HepG2 (cell line): Measurements from ENCODE around the gene ZNF644. TPM values are rescaled to one million over a fixed set of nuclear protein-coding genes. Genes with fewer than 3 reads are reported as not detected.

Experiments
- ATAC-seq: fragments of 200-7000 bp; cut with Tn5 transposase; 3 replicates; pipeline ENCODE4 v1.9.1; 2020; ENCODE audit warnings: mild to moderate bottlenecking, moderate library complexity
- BruUV-seq: library from RNA; stranded (reverse); fragments of 400-500 nt; replicated peaks from 2 replicates; lab custom pipeline; 2021; lab: Mats Ljungman, UMichigan
- CTCF ChIA-PET: fragments of 300-600 bp; formaldehyde crosslinking; extraction: SDS; loops from one replicate; lab custom pipeline; 2021; ENCODE audit warnings: low total read pairs, inconsistent platforms, low intra/inter-chr PET ratio; lab: Yijun Ruan, JAX
- POLR2A ChIA-PET: fragments of 350-600 bp; sonication (Branson Sonifier 250); formaldehyde crosslinking; loops from one replicate; lab custom pipeline; 2020; ENCODE audit warnings: antibody characterized with exemption, inconsistent platforms; lab: Yijun Ruan, JAX
- DNase-seq: peaks from one replicate; pipeline ENCODE4 v3.0.0-alpha.2; 2015; ENCODE audit warnings: low spot score
- FAIRE-seq: peaks from 3 replicates; lab custom pipeline; 2011; peaks lifted over from hg19 to GRCh38; lab: Jason Lieb, UNC
- H2AFZ ChIP-seq: one replicate; pipeline ENCODE4 v1.6.1; 2011; ENCODE audit warnings: low read length, inconsistent platforms
- H3K27ac ChIP-seq: fragments of 300-600 bp; 3 replicates; pipeline ENCODE4 v1.8.0; 2011; ENCODE audit warnings: mixed run types, mild to moderate bottlenecking, mixed read lengths, low read length, inconsistent platforms; ENCODE audit not compliant: insufficient read depth; ENCODE audit errors: extremely low read length
- H3K27me3 ChIP-seq, 2 experiments: fragments of 200-600 bp in 1 of 2; 2 replicates in 1 of 2; 3 replicates in 1 of 2; pipeline versions ENCODE4 v1.6.0 to v1.8.0; 2011; ENCODE audit warnings: low read length in 2 of 2, mild to moderate bottlenecking in 2 of 2, moderate library complexity in 2 of 2, inconsistent platforms in 1 of 2; ENCODE audit not compliant: insufficient read depth in 2 of 2, control insufficient read depth in 1 of 2
- H3K36me3 ChIP-seq, 2 experiments: fragments of 200-600 bp in 1 of 2; replicated peaks in 1 of 2; 2 replicates in 1 of 2; 3 replicates in 1 of 2; pipeline versions ENCODE4 v1.5.1 to v1.8.0; 2011; ENCODE audit warnings: low read length in 2 of 2, inconsistent platforms in 1 of 2; ENCODE audit not compliant: insufficient read depth in 2 of 2, control insufficient read depth in 1 of 2
- H3K4me1 ChIP-seq: 2 replicates; pipeline ENCODE4 v1.5.1; 2012; ENCODE audit warnings: low read length, inconsistent platforms; ENCODE audit not compliant: insufficient read depth
- H3K4me2 ChIP-seq: 2 replicates; pipeline ENCODE4 v1.6.0; 2011; ENCODE audit warnings: low read depth, low read length, inconsistent platforms
- H3K4me3 ChIP-seq, 3 experiments: fragments of 200-600 bp in 1 of 3; sonication (generic), shearing (Covaris generic) in 1 of 3; replicated peaks in 1 of 3; 2 replicates each; pipeline ENCODE4 v1.5.1; 2011 to 2016; ENCODE audit warnings: low read length in 3 of 3, inconsistent platforms in 2 of 3, low read depth in 2 of 3, mild to moderate bottlenecking in 2 of 3, control low read depth in 1 of 3, mixed read lengths in 1 of 3; ENCODE audit not compliant: insufficient read depth in 1 of 3
- H3K79me2 ChIP-seq: one replicate; pipeline ENCODE4 v1.6.1; 2011; ENCODE audit warnings: low read length, inconsistent platforms; ENCODE audit not compliant: insufficient read depth
- H3K9ac ChIP-seq: 2 replicates; pipeline ENCODE4 v1.6.0; 2011; ENCODE audit warnings: mild to moderate bottlenecking, low read depth, low read length, inconsistent platforms; ENCODE audit not compliant: insufficient read depth
- H3K9me3 ChIP-seq: 2 replicates; pipeline ENCODE4 v1.5.1; 2012; ENCODE audit warnings: mild to moderate bottlenecking, low read length
- H4K20me1 ChIP-seq: 2 replicates; pipeline ENCODE4 v1.6.0; 2011; ENCODE audit warnings: inconsistent platforms, mild to moderate bottlenecking, low read length, moderate library complexity; ENCODE audit not compliant: insufficient read depth
- ATF7 ChIP-seq, 2 experiments: fragments of 450-650 bp in 1 of 2; sonication (generic) in 1 of 2; formaldehyde crosslinking in 1 of 2; IDR thresholded peaks; 2 replicates each; pipeline versions ENCODE4 v1.4.0 to v1.6.1; 2016 to 2020; ENCODE audit warnings: antibody characterized with exemption in 1 of 2, mild to moderate bottlenecking in 1 of 2, missing genetic modification reagents in 1 of 2
- CENPT ChIP-seq: sonication (generic); formaldehyde crosslinking; IDR thresholded peaks from 2 replicates; pipeline ENCODE4 v1.8.0; 2022; ENCODE audit warnings: low read depth, mild to moderate bottlenecking, moderate library complexity, missing genetic modification reagents
- DNMT3B ChIP-seq: conservative IDR thresholded peaks from 2 replicates; pipeline ENCODE4 v1.6.1; 2016; ENCODE audit warnings: missing biosample characterization, control low read depth
- GATAD2A ChIP-seq: IDR thresholded peaks from 2 replicates; pipeline ENCODE4 v1.6.1; 2016
- KMT2A ChIP-seq: sonication (generic); formaldehyde crosslinking; IDR thresholded peaks from 2 replicates; pipeline ENCODE4 v1.4.0; 2020; ENCODE audit warnings: missing genetic modification reagents
- NFIC ChIP-seq: IDR thresholded peaks from 2 replicates; pipeline ENCODE4 v1.6.1; 2012; ENCODE audit warnings: mild to moderate bottlenecking, low read length, inconsistent platforms
- NR0B2 ChIP-seq: sonication (generic); formaldehyde crosslinking; IDR thresholded peaks from 2 replicates; pipeline ENCODE4 v1.4.0; 2020; ENCODE audit warnings: mild to moderate bottlenecking, missing genetic modification reagents
- NR2C2 ChIP-seq: sonication (generic); formaldehyde crosslinking; IDR thresholded peaks from 2 replicates; pipeline ENCODE4 v1.4.0; 2020; ENCODE audit warnings: missing genetic modification reagents, mild to moderate bottlenecking, moderate library complexity, borderline replicate concordance
- NRL ChIP-seq: sonication (generic); formaldehyde crosslinking; IDR thresholded peaks from 2 replicates; pipeline ENCODE4 v1.5.0; 2020; ENCODE audit warnings: missing genetic modification reagents, mild to moderate bottlenecking, moderate library complexity, borderline replicate concordance
- PHF8 ChIP-seq: sonication (generic); formaldehyde crosslinking; IDR thresholded peaks from 2 replicates; pipeline ENCODE4 v1.5.0; 2020; ENCODE audit warnings: missing genetic modification reagents
- SETDB1 ChIP-seq: sonication (generic); formaldehyde crosslinking; IDR thresholded peaks from 2 replicates; pipeline ENCODE4 v1.5.1; 2020; ENCODE audit warnings: missing genetic modification reagents, mild to moderate bottlenecking, borderline replicate concordance
- TAF1 ChIP-seq: sonication (generic); formaldehyde crosslinking; IDR thresholded peaks from 2 replicates; pipeline ENCODE4 v1.4.0; 2020; ENCODE audit warnings: missing genetic modification reagents
- ZNF138 ChIP-seq: sonication (generic); formaldehyde crosslinking; IDR thresholded peaks from 2 replicates; pipeline ENCODE4 v1.5.0; 2020; ENCODE audit warnings: mild to moderate bottlenecking, low read depth, missing genetic modification reagents
- ZNF230 ChIP-seq: sonication (generic); formaldehyde crosslinking; IDR thresholded peaks from 2 replicates; pipeline ENCODE4 v1.4.0; 2020; ENCODE audit warnings: mild to moderate bottlenecking, missing genetic modification reagents
- ZNF33B ChIP-seq: sonication (generic); formaldehyde crosslinking; IDR thresholded peaks from 2 replicates; pipeline ENCODE4 v1.5.1; 2020; ENCODE audit warnings: mild to moderate bottlenecking, missing genetic modification reagents
- ZNF468 ChIP-seq: sonication (generic); formaldehyde crosslinking; IDR thresholded peaks from 2 replicates; pipeline ENCODE4 v1.8.0; 2022; ENCODE audit warnings: mild to moderate bottlenecking, moderate library complexity, missing genetic modification reagents
- ZNF678 ChIP-seq: sonication (generic); formaldehyde crosslinking; IDR thresholded peaks from 2 replicates; pipeline ENCODE4 v1.4.0; 2020; ENCODE audit warnings: mild to moderate bottlenecking, missing genetic modification reagents
- ZNF724P ChIP-seq: sonication (generic); formaldehyde crosslinking; IDR thresholded peaks from 2 replicates; pipeline ENCODE4 v1.8.0; 2022; ENCODE audit warnings: missing genetic modification reagents, borderline replicate concordance
- WGBS: methylation state at CpG from one replicate; pipeline ENCODE4 v1.1.6; 2017; ENCODE audit warnings: low lambda C conversion rate; 5-methylcytosine and 5-hydroxymethylcytosine counted together
- in situ Hi-C: cut with HindIII; loops from 2 replicates; pipeline ENCODE4 v1.10.0; 2017; ENCODE audit warnings: low pct_unique_long_range_greater_than_20kb; ENCODE audit not compliant: extremely low pct_ligation_motif_present
- intact Hi-C: fragments of 100-400 bp; cut with micrococcal nuclease; formaldehyde crosslinking; loops from one replicate; pipeline ENCODE4 v1.10.0; 2022; ENCODE audit not compliant: unreplicated experiment
- polyA plus RNA-seq, 8 experiments: library from polyadenylated mRNA; depleted of rRNA in 3 of 8; stranded (reverse) in 7 of 8; unstranded in 1 of 8; fragments of >200 nt; fragmentation: Illumina TruSeq in 4 of 8; extraction: Trizol in 4 of 8; gene quantifications; 2 replicates each; pipeline versions ENCODE4 v1.2.1 to v1.2.3, GENCODE V29; 2011 to 2016; ENCODE audit warnings: low read depth in 4 of 8, missing spikeins in 1 of 8, mixed read lengths in 1 of 8; ENCODE audit not compliant: insufficient read depth in 1 of 8
- total RNA-seq, 5 experiments: library from RNA; depleted of rRNA; stranded (reverse); fragments of >200 nt; fragmentation: Illumina TruSeq; extraction: Trizol; gene quantifications; 2 replicates each; pipeline ENCODE4 v1.2.3, GENCODE V29; 2016; ENCODE audit warnings: low read depth in 1 of 5
- TF ChIP-seq, protein P1 (sequence below): sonication (generic); formaldehyde crosslinking; IDR thresholded peaks from 2 replicates; pipeline ENCODE4 v1.5.1; 2020; ENCODE audit warnings: missing genetic modification reagents, mild to moderate bottlenecking, borderline replicate concordance

Gene ZNF644
- total and polyA plus RNA-seq, 2 of the 13 experiments (the other 11 are each of a cell fraction or from before 2014, with no cell fraction given): 17.7 to 51.7 TPM

DNA sequence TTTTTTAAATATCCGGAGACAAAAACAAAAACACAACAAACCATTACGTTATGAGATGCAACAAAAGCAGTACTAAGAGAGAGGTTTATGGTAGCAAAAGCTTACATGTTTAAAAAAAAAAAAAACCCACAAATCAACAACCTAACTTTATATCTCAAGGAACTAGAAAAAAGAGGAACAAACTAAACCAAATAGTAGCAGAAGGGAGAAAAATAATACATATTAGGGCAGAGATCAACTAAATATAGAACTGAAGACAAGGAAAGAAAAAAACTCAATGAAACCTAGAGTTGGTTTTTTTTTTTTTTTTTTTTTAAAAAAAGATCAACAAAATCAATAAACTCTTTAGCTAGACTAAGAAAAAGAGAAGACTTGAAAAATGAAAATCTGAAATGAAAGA is 34.9 kb downstream of the ZNF644 start:
- Histone ChIP-seq H3K27ac (no peak overlapping the region), H3K9ac (no peak overlapping the region), H3K36me3 (peaks cover 2 to 13% of the 10 kb centered on the region in 2 experiments; a peak in 4 of 5 replicates), H3K79me2 (peaks cover 97% of the 10 kb centered on the region), H3K4me2 (no peak overlapping the region), H3K4me3 (no peak overlapping the region), H3K27me3 (no peaks in the 10 kb centered on the region), H3K9me3 (peaks cover 23% of the 10 kb centered on the region; the same call in 1 of the 2 replicates), H2AFZ (no peak overlapping the region), H3K4me1 (no peaks in the 10 kb centered on the region), H4K20me1 (peaks cover 70% of the 10 kb centered on the region)
- no TSS peak for BruUV-seq
- in situ Hi-C loops: no loop called here
- no peak for DNase-seq
- intact Hi-C loops: no loop called here
- TF ChIP-seq NFIC: no peak
- no peak for ATAC-seq
- ChIA-PET POLR2A (no interaction called here), CTCF (no interaction called here)
- FAIRE-seq: no peak
- 97% methylated on average over 2 of the region's 2 CpGs for WGBS

DNA sequence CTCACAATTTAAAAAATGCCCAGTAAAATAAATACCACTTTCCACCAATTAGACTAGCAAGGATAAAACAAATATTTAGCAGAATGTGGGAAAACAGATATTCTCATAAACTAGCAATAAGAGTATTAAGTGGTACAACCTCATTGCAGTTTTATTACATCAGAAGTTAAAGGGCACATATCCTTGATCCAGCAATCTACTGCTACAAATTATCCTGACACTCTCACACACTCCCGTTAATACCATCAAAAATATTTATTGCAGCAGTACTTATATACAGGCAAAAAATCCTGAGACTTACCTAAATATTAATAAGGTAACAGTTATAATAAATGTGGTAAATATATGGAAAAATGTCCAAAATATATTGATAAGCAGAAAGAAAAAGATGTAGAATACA is 44.3 kb downstream of the ZNF644 start:
- ChIA-PET CTCF (no interaction called here), POLR2A (no interaction called here)
- Histone ChIP-seq H3K9ac (no peak overlapping the region), H3K4me3 (no peak overlapping the region), H3K36me3 (peaks cover under 1 to 15% of the 10 kb centered on the region in 2 experiments; a peak in 3 of 5 replicates), H3K4me1 (peaks cover 7% of the 10 kb centered on the region), H3K79me2 (peaks cover 32% of the 10 kb centered on the region), H4K20me1 (peaks cover 12% of the 10 kb centered on the region), H2AFZ (no peak overlapping the region), H3K27ac (no peak overlapping the region), H3K27me3 (no peaks in the 10 kb centered on the region), H3K4me2 (no peak overlapping the region), H3K9me3 (no peaks in the 10 kb centered on the region)
- intact Hi-C loops: no loop called here
- no peak for ATAC-seq
- no peak for FAIRE-seq
- WGBS: 100% methylated on average over 1 of the region's 1 CpG
- BruUV-seq: no TSS peak
- DNase-seq: no peak
- in situ Hi-C loops: no loop called here
- no peak for TF ChIP-seq CENPT (CRISPR knock-in tag)
- TF ChIP-seq, protein P1, sequence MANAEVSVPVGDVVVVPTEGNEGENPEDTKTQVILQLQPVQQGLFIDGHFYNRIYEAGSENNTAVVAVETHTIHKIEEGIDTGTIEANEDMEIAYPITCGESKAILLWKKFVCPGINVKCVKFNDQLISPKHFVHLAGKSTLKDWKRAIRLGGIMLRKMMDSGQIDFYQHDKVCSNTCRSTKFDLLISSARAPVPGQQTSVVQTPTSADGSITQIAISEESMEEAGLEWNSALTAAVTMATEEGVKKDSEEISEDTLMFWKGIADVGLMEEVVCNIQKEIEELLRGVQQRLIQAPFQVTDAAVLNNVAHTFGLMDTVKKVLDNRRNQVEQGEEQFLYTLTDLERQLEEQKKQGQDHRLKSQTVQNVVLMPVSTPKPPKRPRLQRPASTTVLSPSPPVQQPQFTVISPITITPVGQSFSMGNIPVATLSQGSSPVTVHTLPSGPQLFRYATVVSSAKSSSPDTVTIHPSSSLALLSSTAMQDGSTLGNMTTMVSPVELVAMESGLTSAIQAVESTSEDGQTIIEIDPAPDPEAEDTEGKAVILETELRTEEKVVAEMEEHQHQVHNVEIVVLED (CRISPR knock-in tag): no peak
- no peak for TF ChIP-seq GATAD2A (CRISPR knock-in tag)
- no peak for TF ChIP-seq NR0B2 (CRISPR knock-in tag)
- TF ChIP-seq ZNF724P: no peak
- TF ChIP-seq ZNF678: no peak
- TF ChIP-seq ZNF138 (CRISPR knock-in tag): no peak
- no peak for TF ChIP-seq NR2C2 (CRISPR knock-in tag)
- no peak for TF ChIP-seq KMT2A (CRISPR knock-in tag)
- no peak for TF ChIP-seq ZNF230
- no peak for TF ChIP-seq NRL
- no peak for TF ChIP-seq SETDB1 (CRISPR knock-in tag)
- no peak for TF ChIP-seq PHF8 (CRISPR knock-in tag)
- no peak for TF ChIP-seq ATF7 (IDR thresholded peaks at IDR 0.05)
- TF ChIP-seq ATF7 (CRISPR knock-in tag; IDR thresholded peaks at IDR 0.05): no peak
- no peak for TF ChIP-seq ZNF33B (CRISPR knock-in tag)
- no peak for TF ChIP-seq TAF1 (CRISPR knock-in tag)
- TF ChIP-seq ZNF468 (CRISPR knock-in tag): no peak
- TF ChIP-seq DNMT3B (CRISPR knock-in tag): no peak
